ENCODE measurements around the gene EIF3I.

Gene EIF3I

DNA sequence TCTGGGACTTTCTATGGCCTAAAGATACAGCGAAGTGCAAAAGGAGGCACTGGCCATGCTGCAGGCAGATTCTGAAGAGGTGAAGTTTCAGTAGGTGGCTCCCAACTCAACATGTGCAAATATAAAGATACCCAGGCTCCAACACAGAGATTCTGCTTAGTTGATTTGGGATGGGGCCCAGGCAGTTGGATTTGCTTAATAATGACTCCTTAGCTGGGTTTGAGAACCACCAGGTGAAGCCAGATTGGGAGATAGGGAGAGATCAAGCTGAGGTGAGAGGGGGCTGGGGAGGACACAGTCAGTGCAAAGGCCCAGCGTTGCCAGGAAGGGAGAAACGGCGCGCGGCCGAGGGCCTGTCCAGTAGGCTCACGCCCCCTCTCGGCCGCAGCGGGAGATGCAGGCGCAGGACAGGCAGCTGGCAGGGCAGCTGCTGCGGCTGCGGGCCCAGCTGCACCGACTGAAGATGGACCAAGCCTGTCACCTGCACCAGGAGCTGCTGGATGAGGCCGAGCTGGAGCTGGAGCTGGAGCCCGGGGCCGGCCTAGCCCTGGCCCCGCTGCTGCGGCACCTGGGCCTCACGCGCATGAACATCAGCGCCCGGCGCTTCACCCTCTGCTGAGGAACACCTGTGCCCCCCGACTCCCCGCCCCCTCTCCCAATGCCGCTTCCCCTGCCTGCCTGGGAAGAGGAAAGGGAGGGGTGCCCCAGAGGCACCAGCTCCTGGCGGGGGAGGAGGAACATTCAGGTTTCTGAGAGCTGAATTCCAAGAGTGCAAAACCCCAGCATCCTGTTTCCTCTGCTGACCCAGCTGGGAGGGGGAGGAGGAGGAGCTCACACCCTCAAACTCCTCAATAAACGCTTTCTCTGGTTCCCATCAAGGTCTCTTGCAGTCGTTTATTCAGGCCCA lies 26.0 kb downstream of the EIF3I start:
- no peaks in the 10 kb centered on the region for H3K4me1 ChIP-seq (ENCODE audit: control insufficient read depth, insufficient read depth, low read length)
- CTCF ChIA-PET, result interaction anchor here (0.6 to 4.3 kb wide), 32 partner anchors 8 to 429 kb away, joined by 3 to 40 read pairs (median 4); partner anchors contain the start of genes CCDC28B and MARCKSL1
- POLR2A ChIA-PET, result interaction anchor here (0.6 to 1.8 kb wide), 9 partner anchors 11 to 153 kb away, joined by 3 to 8 read pairs (median 3); partner anchors contain the start of genes BSDC1, KPNA6 and MARCKSL1
- no peaks in the 10 kb centered on the region for H3K9me3 ChIP-seq (ENCODE audit: control insufficient read depth, insufficient read depth, low read depth, low read length)
- H3K36me3 ChIP-seq (ENCODE audit: control insufficient read depth in 2 of 2, insufficient read depth in 1 of 2, low read length in 2 of 2), result no peaks in the 10 kb centered on the region
- no peak overlapping the region for H3K4me3 ChIP-seq (ENCODE audit: low read depth, low read length)
- H3K27ac ChIP-seq (ENCODE audit: extremely low read depth, low read depth, low read length), result no peak overlapping the region
- TF ChIP-seq, protein P1, sequence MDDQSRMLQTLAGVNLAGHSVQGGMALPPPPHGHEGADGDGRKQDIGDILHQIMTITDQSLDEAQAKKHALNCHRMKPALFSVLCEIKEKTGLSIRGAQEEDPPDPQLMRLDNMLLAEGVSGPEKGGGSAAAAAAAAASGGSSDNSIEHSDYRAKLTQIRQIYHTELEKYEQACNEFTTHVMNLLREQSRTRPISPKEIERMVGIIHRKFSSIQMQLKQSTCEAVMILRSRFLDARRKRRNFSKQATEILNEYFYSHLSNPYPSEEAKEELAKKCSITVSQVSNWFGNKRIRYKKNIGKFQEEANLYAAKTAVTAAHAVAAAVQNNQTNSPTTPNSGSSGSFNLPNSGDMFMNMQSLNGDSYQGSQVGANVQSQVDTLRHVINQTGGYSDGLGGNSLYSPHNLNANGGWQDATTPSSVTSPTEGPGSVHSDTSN (CRISPR knock-in tag; IDR thresholded peaks at IDR 0.05), result no peak
- TF ChIP-seq ZNF24 (tag by site-specific recombination; IDR thresholded peaks at IDR 0.05) (0 out of 2 replicates have a peak, but pooled peaks have one; percentile 42), ZNF214 (tag by site-specific recombination; IDR thresholded peaks at IDR 0.05; ENCODE audit: borderline replicate concordance) (no peak), SCRT2 (tag by site-specific recombination; IDR thresholded peaks at IDR 0.05) (peak; percentile 59; the same call in 1 of the 2 replicates), WT1 (tag by site-specific recombination; IDR thresholded peaks at IDR 0.05) (0 out of 2 replicates have a peak, but pooled peaks have one; percentile 15), SP2 (tag by site-specific recombination; IDR thresholded peaks at IDR 0.05) (peak; percentile 44), ZNF830 (tag by site-specific recombination; IDR thresholded peaks at IDR 0.05; ENCODE audit: low read depth) (no peak), ZNF791 (tag by site-specific recombination; IDR thresholded peaks at IDR 0.05) (no peak), ZNF596 (tag by site-specific recombination; IDR thresholded peaks at IDR 0.05) (no peak), BCL11B (tag by site-specific recombination; IDR thresholded peaks at IDR 0.05; ENCODE audit: low read depth) (peak; percentile 54; the same call in 1 of the 2 replicates), ZFP37 (tag by site-specific recombination; IDR thresholded peaks at IDR 0.05) (peak; percentile 82; the same call in 1 of the 2 replicates), ZNF366 (tag by site-specific recombination; conservative IDR thresholded peaks at IDR 0.05) (no peak), KLF8 (tag by site-specific recombination; IDR thresholded peaks at IDR 0.05) (peak; percentile 42; the same call in 1 of the 2 replicates), ZNF341 (tag by site-specific recombination; IDR thresholded peaks at IDR 0.05; ENCODE audit: low read depth) (no peak), ZNF600 (tag by site-specific recombination; IDR thresholded peaks at IDR 0.05) (peak; percentile 88), ZFP41 (tag by site-specific recombination; IDR thresholded peaks at IDR 0.05; ENCODE audit: borderline replicate concordance) (no peak), SP7 (tag by site-specific recombination; IDR thresholded peaks at IDR 0.05) (peak; percentile 54), MZF1 (tag by site-specific recombination; IDR thresholded peaks at IDR 0.05; ENCODE audit: borderline replicate concordance) (no peak), MYNN (tag by site-specific recombination; IDR thresholded peaks at IDR 0.05; ENCODE audit: borderline replicate concordance) (no peak), ZNF501 (tag by site-specific recombination; IDR thresholded peaks at IDR 0.05) (0 out of 2 replicates have a peak, but pooled peaks have one; percentile 32), BCL11A (tag by site-specific recombination; IDR thresholded peaks at IDR 0.05; ENCODE audit: low read depth) (peak; percentile 61; the same call in 1 of the 2 replicates), ZNF248 (tag by site-specific recombination; IDR thresholded peaks at IDR 0.05) (no peak)
- TF ChIP-seq, protein P2, sequence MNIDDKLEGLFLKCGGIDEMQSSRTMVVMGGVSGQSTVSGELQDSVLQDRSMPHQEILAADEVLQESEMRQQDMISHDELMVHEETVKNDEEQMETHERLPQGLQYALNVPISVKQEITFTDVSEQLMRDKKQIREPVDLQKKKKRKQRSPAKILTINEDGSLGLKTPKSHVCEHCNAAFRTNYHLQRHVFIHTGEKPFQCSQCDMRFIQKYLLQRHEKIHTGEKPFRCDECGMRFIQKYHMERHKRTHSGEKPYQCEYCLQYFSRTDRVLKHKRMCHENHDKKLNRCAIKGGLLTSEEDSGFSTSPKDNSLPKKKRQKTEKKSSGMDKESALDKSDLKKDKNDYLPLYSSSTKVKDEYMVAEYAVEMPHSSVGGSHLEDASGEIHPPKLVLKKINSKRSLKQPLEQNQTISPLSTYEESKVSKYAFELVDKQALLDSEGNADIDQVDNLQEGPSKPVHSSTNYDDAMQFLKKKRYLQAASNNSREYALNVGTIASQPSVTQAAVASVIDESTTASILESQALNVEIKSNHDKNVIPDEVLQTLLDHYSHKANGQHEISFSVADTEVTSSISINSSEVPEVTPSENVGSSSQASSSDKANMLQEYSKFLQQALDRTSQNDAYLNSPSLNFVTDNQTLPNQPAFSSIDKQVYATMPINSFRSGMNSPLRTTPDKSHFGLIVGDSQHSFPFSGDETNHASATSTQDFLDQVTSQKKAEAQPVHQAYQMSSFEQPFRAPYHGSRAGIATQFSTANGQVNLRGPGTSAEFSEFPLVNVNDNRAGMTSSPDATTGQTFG (tag by site-specific recombination; IDR thresholded peaks at IDR 0.05; ENCODE audit: borderline replicate concordance), result no peak
- TF ChIP-seq, protein P3, sequence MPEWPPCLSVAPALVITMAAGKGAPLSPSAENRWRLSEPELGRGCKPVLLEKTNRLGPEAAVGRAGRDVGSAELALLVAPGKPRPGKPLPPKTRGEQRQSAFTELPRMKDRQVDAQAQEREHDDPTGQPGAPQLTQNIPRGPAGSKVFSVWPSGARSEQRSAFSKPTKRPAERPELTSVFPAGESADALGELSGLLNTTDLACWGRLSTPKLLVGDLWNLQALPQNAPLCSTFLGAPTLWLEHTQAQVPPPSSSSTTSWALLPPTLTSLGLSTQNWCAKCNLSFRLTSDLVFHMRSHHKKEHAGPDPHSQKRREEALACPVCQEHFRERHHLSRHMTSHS (tag by site-specific recombination; IDR thresholded peaks at IDR 0.05), result no peak
- TF ChIP-seq, protein P4, sequence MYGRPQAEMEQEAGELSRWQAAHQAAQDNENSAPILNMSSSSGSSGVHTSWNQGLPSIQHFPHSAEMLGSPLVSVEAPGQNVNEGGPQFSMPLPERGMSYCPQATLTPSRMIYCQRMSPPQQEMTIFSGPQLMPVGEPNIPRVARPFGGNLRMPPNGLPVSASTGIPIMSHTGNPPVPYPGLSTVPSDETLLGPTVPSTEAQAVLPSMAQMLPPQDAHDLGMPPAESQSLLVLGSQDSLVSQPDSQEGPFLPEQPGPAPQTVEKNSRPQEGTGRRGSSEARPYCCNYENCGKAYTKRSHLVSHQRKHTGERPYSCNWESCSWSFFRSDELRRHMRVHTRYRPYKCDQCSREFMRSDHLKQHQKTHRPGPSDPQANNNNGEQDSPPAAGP (tag by site-specific recombination; IDR thresholded peaks at IDR 0.05), result peak; percentile 36; the same call in 1 of the 2 replicates
- TF ChIP-seq, protein P5, sequence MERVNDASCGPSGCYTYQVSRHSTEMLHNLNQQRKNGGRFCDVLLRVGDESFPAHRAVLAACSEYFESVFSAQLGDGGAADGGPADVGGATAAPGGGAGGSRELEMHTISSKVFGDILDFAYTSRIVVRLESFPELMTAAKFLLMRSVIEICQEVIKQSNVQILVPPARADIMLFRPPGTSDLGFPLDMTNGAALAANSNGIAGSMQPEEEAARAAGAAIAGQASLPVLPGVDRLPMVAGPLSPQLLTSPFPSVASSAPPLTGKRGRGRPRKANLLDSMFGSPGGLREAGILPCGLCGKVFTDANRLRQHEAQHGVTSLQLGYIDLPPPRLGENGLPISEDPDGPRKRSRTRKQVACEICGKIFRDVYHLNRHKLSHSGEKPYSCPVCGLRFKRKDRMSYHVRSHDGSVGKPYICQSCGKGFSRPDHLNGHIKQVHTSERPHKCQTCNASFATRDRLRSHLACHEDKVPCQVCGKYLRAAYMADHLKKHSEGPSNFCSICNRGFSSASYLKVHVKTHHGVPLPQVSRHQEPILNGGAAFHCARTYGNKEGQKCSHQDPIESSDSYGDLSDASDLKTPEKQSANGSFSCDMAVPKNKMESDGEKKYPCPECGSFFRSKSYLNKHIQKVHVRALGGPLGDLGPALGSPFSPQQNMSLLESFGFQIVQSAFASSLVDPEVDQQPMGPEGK (tag by site-specific recombination; IDR thresholded peaks at IDR 0.05), result peak; percentile 87
- TF ChIP-seq, protein P6, sequence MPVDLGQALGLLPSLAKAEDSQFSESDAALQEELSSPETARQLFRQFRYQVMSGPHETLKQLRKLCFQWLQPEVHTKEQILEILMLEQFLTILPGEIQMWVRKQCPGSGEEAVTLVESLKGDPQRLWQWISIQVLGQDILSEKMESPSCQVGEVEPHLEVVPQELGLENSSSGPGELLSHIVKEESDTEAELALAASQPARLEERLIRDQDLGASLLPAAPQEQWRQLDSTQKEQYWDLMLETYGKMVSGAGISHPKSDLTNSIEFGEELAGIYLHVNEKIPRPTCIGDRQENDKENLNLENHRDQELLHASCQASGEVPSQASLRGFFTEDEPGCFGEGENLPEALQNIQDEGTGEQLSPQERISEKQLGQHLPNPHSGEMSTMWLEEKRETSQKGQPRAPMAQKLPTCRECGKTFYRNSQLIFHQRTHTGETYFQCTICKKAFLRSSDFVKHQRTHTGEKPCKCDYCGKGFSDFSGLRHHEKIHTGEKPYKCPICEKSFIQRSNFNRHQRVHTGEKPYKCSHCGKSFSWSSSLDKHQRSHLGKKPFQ (tag by site-specific recombination; IDR thresholded peaks at IDR 0.05), result no peak

Data from HEK293 (cell line).